Measurements from ENCODE around the gene RBM7.

Gene RBM7

GRCh38 chr11:114448749-114449482 is 48.5 kb downstream of the RBM7 start:
- no peak for DNase-seq (ENCODE audit: low spot score)

- DNase-seq (ENCODE audit: low spot score) = no peak
Measured at GRCh38 chr11:114449845-114450244, 49.4 kb downstream of the RBM7 start.

DNA sequence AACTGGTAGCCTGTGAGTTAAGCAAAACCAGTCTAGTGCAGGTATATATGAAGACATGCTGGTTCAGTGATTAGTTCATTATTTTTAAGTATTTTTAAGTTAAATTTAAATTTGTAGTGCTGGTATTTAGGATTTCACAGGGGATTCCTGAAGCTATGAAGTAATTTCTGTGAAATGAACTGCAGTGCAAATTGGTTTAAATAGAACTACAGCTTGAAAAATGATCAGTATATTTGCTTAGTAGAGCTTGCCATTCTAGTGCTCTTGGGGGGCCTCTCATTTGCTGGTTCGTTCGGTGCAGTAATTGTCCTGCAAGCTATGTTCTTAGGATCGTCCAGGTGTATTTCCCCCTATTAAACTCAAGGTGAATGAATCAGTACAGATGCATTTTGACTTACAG is 51.9 kb downstream of the RBM7 start:
- no peak for DNase-seq (ENCODE audit: low spot score)

Measured in globus pallidus (tissue), 1 donor.